Brain pericyte (primary cell): ENCODE results near the gene CHRNA3.
"Not testable (repeated sequence)": the region's sequence is repeated elsewhere in the genome, so short reads cannot be mapped to it uniquely, and the experiment has no call there.

Experiments used
- DNase-seq: peaks from one replicate; pipeline ENCODE4 v3.0.0-alpha.2; 2012; ENCODE audit warnings: low read depth, low spot score

The CHRNA3 gene

DNA sequence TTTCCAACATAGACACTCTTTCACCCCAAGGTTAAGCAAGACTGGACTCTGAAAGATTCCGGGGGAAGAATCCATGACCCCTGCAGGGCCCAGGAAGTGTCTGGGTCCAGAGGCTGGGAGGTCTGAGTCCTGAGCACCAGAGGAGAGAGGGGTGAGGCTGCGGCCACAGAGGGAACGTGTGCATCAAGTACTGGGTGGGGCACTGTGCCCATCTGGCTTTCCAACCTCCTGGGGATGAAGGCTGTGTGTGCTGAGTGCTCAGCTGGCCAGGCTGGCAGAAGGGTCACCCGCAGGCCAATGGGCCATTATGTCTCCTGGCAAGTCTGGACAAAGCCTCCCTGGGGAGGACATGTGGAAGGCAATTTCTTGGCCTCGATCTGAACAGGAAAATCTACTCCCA is 3.3 kb downstream of the CHRNA3 start:
- DNase-seq: no peak

DNA sequence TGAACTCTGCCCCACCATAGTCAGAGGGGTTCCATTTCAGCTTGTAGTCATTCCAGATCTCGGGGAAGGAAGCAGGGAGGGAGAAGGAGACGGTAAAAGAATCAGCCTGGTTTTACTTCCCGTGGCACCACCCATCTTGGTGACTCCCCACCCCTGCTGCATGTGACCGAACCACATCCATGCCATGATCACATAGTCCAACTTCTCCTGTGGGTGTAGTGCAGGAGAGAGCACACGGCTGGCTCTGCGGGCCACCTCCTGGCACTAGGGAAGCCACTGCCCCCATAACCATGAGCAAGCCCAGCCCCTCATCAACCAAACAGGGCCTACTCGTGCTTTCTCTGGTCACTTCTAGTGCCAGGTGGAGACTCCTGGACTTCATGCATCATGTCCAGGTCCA is 3.7 kb downstream of the CHRNA3 start:
- no peak for DNase-seq

DNA sequence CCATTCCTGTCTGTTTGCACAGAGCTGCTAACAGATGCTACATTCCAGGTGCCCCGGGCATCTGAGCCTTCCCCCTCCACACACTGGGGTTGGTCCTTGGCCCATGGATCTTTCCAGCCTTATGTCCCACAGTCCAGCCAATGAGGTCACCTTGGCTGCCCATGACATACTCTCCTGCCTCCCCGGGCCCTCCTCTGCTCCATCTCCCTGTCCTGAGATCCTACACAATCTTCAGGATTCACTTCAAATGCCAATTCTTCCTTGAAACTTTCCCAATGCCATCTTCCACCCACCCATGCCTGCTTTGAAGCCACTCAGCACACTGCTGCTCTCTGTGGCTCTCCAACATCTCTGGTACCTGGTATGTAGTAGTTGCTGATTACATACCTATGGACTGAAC is 4.3 kb downstream of the CHRNA3 start:
- DNase-seq: no peak

DNA sequence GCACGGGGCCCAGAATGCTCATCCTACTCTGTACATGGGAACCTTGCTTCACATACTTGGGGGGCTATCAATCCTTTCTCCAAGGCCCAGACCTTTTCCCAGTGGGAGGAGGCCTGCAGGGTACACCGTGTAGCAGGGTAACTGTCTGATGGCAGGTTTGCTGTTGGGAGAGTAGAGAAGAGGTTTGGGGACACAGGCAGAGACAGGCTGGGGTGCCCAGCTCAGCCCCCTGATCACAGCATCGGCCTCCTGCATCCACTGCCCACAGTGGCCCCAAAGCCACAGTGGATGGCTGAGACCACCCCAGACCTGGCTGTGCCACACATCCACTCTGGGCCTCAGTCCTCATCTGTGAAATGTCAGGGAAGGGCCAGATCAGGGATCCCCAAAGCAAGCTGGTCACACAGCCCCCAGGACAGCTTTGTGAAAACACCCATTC is 5.6 kb downstream of the CHRNA3 start:
- no peak for DNase-seq

DNA sequence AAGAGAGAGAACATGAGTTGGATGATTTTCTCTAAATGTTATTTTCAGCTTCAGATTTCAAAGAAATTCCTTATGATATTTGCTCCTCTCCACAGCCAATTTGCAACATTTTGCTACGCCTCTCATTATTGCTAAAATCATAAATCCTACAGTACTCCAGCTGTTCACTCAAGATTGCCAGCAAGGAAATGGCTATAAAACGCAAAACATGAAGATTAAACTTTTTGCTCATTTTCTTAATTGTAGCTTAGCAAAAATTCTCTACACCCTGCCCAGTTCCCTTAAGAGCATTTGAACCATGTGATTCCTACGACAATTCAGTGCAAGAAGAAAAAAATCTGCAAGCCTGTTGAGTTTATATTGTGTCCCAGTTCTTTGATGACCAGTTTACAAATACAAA is 6.8 kb downstream of the CHRNA3 start:
- DNase-seq: no peak

DNA sequence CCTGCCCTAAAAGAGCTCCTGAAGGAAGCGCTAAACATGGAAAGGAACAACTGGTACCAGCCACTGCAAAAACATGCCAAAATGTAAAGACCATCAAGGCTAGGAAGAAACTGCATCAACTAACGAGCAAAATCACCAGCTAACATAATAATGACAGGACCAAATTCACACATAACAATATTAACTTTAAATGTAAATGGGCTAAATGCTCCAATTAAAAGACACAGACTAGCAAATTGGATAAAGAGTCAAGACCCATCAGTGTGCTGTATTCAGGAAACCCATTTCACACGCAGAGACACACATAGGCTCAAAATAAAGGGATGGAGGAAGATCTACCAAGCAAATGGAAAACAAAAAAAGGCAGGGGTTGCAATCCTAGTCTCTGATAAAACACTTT is 11.2 kb downstream of the CHRNA3 start:
- DNase-seq: not testable (repeated sequence)

DNA sequence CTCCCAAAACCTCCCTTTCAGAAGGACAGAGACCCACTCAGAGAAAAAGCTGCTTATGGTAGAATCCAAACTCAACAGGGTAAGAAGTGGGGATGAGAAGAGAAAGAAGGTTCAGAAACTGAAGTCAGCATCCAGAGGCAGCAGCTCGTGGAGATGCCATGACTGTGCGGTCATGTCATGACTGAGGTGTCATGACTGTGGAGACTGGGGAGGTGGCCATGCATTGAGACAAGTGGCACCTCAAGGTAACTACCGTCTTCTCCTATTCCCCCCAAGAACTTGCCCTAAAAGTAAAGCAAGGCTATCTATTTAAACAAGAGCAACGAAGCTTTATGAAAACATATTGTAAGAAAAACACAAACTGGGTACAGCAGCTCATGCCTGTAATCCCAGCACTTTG is 15.1 kb downstream of the CHRNA3 start:
- DNase-seq: no peak

DNA sequence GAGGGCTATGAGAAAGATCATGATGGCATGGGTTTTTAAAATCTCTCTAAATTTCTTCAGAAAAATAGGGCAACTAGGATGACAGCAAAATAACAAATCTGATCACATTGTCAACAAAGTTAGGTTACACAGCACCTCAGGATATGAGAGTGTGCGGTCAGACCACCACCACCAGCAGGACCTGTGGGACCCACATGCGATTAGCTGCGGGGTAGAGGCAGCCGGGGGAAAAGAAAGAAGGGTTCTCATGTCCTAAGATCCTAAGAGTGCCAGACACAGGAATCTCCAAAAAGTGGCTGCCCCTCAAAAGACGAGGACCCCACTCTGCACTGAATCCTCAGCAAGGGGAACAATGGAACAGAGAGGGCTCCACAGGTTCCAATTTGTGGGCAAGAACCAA is 15.6 kb downstream of the CHRNA3 start:
- no peak for DNase-seq

DNA sequence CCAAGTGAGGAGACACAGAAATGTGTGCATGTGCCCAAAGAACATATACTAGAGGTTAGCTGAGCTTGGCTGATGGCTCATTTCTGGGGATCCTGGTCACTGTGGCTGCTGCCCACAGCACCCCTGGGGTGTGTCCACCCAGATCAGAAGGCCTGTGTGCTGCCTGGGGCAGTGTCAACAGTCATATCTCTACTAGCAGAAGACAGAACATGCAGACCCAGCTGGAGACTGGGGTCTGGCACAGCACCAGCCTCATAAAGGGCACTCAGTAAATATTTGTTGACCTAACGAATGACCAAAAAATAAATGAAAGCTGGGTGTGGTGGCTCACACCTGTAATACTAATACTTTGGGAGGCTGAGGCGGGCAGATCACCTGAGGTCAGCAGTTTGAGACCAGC is 16.4 kb downstream of the CHRNA3 start:
- DNase-seq: no peak

DNA sequence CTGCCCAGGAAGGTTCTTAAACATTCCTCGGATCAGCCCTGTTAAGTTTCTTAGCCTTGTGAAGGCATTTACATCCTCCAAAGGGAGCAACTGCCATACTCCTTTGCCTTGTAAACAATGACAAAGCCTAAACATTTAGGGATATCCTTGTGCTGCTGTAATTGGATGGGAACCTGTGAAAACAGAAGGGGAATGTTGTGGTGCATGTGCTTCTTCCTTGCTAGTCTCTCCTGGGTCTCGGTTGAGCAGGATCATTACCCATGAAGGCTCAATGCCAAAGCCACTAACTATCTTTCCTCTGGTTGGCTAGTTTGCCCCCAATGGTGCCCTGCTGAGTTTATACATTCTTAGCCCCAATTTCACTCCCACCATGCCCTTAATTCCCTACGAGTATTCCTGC is 17.3 kb downstream of the CHRNA3 start:
- no peak for DNase-seq

DNA sequence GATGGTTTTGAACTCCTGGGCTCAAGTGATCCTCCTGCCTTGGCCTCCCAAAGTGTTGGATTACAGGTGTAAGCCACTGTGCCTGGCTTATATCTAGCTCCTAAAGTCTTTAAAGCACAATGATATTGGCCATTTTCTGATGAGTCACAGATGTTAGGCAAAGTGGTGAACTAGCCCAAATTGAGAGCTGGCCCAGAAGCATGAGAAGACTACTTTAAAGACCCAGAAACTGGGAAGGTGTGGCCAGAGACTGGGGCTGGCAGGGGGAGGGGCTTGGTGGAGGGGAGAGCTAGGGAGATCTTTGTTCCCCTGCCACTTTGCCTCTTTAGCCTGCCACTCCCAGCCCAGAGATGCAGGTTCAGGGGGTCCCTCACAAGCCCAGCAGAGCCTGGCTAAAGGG is 21.6 kb downstream of the CHRNA3 start:
- no peak for DNase-seq

DNA sequence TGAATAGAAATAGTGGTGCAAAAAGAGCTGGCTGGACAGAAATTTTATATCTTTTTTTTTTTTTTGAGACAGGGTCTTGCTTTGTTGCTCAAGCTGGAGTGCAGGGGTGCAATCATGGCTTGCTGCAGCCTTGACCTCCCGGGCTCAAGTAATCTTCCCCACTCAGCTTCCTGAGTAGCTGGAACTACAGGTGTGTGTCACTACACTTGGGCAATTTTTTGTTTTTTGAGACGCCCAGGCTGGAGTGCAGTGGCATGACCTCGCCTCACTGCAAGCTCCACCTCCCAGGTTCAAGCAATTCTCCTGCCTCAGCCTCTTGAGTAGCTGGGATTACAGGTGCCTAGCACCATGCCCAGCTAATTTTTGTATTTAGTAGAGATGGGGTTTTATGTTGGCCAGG is 22.4 kb downstream of the CHRNA3 start:
- no peak for DNase-seq

DNA sequence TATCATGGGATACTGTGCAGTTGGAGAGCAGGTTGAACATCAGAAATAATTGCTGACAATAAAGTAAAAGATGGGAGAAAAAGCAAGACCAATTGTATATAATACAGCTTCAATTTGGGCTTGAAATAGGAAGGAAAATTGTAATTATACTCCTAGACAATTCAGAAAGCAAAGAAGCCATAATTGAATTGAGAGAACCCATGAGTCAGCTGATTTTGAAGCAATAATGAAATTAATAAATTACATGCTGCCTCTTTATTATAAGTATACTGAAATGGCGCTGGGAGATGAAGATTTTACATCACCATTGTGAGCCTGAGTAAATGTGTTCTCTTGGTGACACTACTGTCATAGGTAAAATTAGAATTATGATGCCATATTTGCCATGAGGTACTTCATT is 23.2 kb downstream of the CHRNA3 start:
- no peak for DNase-seq

DNA sequence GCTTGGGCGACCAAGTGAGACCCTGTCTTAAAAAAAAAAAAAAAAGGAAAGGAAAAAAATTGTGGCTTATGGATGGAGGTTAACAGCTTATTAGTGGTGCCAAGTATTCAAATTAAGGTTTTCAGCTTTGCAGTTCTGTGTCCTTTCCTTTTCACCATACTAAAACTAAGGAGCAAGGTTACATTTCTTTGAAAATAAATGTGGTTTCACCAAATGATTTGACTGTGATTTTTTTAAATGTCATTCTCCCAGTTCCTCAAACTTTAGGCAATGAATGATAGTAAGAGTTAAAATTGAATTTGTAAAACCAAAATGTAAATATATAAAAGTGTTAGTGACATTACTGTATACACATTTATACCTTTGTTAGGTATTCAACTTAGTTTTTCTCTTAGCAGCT is 45.9 kb downstream of the CHRNA3 start:
- no peak for DNase-seq

DNA sequence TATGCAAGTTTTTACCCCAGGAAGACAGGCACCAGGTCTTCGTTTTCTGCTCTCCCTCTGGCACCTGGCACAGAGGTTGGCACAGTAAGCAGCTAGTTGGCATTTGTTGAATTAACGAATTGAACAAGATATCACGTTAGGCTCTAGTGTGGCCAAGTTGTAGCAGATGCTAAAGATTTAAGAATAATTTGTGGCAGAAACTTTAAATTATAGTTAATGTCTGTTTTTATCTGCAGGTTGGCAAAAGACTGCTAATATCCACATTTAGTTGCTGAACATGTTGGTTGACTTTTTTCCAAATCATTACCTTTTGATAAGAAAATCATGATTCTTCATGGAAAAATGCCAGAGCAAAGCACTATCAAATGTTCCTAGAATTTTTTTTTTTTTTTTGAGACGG is 47.4 kb downstream of the CHRNA3 start:
- DNase-seq: no peak

DNA sequence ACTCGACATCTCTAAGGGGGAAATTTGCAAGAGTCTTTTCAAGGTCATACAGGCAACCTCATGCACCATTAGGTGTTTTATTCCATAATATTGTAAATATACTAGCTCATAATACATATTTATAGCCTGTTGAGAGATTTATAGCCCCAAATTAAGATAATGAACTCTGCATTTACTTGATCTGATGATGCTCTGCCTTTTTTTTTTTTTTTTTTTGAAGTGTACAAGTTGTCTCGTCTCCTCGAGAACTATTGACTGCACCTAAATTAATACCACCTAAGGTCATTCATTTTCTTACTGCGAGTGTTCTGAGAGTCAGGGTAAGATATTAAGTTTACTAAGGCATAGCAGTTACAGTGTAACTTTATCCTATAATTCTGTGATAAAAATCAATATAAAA is 49.4 kb downstream of the CHRNA3 start:
- no peak for DNase-seq

DNA sequence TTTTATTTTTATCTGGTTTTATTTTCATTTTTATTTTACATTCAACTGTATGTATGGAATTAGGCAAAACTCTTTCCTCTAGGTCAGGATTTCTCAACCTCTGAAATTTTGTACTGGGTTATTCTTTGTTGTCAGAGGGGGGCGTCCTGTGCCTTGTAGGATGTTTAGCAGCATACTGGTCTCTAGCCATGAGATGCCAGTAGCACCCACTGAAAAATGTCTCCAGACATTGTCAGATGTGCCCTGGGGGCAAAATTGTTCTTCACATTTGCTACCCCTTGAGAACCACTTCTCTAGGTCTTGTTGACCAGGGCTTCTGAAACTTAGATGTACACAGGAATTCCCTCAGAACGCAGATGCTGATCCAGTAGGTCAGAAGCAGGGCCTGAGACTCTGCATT is 50.1 kb downstream of the CHRNA3 start:
- DNase-seq: no peak

DNA sequence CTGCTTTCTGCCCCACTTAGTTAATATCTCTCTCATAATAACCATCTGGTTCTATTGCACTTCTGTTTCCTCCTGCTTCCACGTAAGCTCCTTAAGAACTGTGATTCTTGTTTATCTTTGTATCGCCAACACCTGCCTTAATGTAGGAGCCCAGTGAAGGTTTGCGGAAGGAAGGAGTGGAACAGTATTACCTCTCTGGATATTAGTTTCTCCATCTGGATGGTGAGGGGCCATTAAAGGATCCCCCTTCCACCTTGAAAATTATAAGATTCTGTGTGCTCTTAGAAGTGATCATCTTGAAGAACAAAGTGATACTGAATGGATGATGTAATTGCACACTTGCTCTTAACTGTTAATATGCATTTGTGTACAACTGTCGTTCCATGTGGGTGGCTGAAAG is 53.3 kb downstream of the CHRNA3 start:
- DNase-seq: no peak

DNA sequence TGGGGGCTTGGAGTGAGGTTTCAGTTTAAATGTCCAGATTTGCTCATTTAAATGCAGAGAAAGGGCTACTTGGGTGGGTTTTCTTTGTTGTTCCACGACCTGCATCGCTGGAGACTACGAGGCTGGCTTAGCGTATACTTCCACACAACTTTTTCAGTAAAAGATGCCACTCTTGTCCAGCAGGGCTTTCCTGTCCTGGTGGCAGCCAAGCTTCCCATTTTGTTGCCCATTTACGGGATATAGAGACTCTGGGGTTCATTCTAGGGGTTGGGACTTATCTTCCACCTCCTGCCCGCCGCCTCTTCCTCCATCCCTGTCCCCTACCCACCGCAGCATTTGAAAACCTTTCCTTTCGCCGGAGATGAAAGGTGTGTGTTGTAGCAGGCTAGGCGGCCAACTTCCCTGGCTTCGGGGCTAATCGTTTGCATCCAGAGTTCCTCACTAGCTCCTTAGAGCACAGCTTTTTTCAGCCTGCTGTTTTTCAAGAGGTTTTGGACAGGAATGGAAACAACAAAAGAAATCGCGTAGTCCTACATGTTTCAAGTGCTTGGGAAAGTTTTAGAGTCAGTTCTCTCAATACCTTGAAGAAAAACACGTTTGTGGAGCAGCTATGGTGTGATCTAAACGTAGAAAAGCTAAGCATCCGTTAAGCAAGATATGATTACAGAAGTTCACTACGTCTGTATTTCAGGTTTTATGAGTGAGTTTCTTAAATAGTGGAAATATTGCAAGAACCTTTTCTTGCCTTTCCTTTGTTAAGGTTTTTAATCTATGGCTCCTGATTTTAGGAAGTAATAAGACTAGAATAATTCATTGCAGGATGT is 54.6 kb downstream of the CHRNA3 start:
- DNase-seq: no peak

DNA sequence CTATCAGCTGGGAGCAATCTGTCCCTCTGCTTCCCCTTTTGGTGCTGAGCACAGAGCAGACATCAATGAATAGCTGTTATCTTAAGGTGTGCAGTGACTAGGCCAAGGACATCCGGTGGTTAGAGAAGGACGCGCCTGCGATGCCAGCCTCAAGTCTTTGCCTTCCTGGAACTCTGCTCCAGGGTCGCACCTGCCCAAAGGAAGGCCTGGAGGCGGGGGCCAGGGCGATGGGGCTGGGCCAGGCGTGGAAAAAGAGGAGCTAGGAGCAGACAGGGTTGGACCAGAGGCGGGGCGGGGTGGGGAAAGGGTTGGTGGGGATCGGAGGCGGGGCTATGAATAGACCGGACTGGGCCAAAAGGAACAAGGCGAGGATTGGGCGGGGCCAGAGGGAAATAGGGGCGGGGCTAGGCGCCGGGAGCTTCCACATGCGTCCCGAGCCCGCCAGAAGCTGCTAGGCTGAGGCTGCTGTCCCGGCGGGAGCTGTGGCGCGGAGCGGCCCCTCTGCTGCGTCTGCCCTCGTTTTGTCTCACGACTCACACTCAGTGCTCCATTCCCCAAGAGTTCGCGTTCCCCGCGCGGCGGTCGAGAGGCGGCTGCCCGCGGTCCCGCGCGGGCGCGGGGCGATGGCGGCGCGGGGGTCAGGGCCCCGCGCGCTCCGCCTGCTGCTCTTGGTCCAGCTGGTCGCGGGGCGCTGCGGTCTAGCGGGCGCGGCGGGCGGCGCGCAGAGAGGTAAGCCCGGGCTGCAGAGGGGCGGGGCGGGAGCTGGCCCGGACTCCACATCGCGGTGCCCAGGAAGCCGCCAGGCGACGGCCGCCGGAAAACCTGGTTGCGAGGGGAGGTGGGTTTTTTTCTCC is 55.5 kb downstream of the CHRNA3 start, which contains the start of gene CHRNA5:
Gene CHRNA5, plus strand, starts transcription at position 424 of the 854 bp plus-strand sequence. Its CDS starts 200 bp downstream, at position 624.
- peak; percentile 34 for DNase-seq

DNA sequence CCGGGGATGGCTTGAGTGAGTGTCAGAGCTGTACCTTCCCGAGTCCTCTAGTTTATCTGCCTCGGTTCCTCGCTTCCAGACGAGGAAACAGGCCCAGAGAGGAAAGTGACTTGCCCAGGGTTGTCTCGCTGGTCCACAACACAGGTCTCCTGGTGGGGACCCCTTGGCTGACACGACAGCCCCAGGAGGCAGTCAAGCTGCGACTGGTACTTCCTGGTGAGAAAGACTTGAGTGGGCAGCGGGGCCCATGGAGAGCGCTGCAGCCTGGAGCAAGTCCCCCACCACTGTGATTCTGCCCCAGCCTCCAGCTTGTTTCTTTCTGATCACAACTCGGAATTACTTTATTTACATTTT is 56.1 kb downstream of the CHRNA3 start:
- no peak for DNase-seq

DNA sequence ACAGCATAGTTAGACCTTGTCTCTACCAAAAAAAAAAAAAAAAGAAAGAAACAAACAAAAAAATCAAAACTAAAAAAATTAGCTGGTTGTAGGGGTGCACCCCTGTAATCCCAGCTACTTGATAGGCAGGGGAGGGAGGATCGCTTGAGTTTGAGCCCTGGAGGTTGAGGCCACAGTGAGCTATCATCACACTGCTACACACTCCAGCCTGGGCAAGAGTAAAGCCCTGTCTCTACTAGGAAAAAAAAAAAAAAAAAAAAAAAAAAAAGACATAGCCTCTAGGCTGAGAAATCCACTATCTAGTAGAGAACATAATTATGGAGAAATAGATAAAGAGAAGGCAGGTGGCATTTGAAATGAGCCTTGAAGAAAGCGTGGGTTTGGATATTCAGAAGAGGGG is 57.7 kb downstream of the CHRNA3 start:
- no peak for DNase-seq

DNA sequence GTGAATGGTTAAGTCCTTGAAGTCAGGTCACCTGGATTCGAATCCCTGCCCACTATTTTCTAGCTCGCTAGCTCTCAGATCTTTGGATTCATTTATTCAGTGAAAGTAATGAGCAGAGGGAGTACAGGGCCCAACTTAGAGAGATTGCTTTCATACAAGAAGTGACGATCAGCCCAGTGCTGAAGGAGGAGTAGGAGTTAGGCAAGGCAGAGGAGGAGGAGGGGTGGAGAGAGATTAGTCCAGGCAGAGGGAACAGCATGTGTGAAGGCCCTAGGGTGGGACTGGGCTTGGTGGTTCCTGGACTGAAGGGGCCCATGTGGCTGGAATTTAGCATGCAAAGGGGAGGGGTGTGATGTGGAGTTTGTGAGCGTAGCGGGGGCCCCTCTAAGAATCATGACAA is 59.3 kb downstream of the CHRNA3 start:
- no peak for DNase-seq
